ENCODE data around the gene GTF3C1.

DNA sequence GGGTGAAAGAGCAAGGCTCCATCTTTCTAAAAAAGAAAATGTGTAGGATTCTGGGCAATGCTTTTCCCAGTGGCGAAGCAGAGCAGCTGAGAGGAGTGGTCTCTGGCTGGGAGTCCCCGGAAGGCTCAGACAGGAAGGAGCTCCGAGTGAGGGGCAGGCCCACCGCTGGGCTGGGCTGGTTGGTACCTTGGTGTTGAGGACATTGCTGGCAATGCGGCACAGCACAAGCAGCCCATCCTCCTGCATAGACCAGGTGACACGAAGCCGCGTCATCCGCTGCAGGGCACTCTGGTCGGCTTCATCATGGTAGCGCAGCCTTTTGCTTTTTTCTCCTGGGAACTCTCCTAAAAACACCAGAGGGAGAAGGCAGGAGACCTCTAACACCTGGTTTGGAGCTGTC, 63.9 kb downstream of the GTF3C1 start:
- TF ChIP-seq EZH2phosphoT487 (IDR thresholded peaks at IDR 0.05; ENCODE audit: low read depth): no peak
- TF ChIP-seq, protein P1, sequence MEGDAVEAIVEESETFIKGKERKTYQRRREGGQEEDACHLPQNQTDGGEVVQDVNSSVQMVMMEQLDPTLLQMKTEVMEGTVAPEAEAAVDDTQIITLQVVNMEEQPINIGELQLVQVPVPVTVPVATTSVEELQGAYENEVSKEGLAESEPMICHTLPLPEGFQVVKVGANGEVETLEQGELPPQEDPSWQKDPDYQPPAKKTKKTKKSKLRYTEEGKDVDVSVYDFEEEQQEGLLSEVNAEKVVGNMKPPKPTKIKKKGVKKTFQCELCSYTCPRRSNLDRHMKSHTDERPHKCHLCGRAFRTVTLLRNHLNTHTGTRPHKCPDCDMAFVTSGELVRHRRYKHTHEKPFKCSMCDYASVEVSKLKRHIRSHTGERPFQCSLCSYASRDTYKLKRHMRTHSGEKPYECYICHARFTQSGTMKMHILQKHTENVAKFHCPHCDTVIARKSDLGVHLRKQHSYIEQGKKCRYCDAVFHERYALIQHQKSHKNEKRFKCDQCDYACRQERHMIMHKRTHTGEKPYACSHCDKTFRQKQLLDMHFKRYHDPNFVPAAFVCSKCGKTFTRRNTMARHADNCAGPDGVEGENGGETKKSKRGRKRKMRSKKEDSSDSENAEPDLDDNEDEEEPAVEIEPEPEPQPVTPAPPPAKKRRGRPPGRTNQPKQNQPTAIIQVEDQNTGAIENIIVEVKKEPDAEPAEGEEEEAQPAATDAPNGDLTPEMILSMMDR (IDR thresholded peaks at IDR 0.05; ENCODE audit: low read depth, low read length): no peak

Measured in OCI-LY3 (cell line).